ENCODE results near the gene PLCD4.

The PLCD4 gene

DNA sequence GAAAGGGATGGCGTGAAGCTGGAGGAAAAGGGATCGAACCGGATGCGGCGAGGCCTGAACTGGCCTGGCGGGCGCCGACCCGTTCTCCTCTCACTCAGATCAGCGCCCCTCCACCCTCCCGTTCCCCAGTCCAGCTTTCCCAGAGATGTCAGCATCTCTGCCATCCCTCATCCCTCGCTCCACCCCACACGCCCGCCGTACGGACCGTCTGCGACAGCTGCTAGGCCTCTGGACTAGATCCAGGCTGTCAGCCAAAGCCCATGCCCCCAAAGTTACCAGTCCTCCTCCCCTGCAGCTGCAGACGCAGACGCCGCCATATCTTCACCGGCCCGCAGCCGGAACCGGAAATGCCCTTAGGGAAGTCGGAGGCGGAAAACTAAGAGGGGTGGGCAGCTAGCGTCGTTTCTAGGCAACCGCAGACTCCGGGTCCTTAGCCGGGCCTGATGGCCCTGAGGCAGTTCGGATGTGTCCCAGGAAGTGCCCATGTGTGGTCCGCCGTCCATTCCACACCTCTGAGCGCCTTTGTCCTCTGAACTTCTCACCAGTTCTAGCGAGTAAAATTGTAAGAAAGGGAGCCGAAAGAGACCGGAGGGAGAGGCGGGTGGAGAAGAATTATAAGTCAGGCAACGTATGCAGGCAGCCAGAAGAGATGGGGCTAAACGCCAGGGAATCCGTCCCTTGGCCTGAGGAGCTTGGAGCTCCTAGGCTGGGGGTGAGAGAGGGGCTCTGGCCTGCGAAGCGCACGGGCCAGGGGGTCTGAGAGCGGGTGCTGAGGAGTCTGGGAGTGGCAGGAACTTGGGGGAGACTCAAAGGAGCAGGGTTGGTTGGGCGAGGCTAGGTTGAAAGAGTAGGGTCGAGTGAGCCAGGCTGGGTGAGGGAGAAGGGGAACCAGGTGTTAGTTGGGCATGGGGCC, 64.2 kb downstream of the PLCD4 start, which contains the start of the genes RNF25 and STK36:
Gene RNF25, minus strand, starts transcription at position 349 of the 913 bp plus-strand sequence. Its CDS starts 32 bp downstream, at position 317.
Gene STK36, plus strand, starts transcription at position 433 of the 913 bp plus-strand sequence. CDS start 744 bp downstream, outside the sequence.
- peak; percentile 86 for DNase-seq

DNA sequence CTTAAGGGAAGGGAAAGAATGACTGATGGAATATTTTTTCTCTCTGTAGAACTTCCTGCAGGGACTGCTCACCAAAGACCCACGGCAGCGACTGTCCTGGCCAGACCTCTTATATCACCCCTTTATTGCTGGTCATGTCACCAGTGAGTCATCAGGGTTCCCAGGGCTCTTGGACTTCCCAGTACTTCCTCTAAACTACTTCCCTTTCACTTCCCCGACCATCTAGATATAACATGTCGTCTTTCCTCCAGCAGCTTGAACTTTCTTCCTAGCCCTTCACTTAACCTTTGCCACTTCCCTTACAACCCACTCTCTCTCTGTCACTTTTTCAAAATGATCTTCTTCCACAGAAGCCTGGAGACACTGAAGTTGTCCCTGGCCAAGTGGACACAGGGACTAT, 71.4 kb downstream of the PLCD4 start:
- DNase-seq = no peak

DNA sequence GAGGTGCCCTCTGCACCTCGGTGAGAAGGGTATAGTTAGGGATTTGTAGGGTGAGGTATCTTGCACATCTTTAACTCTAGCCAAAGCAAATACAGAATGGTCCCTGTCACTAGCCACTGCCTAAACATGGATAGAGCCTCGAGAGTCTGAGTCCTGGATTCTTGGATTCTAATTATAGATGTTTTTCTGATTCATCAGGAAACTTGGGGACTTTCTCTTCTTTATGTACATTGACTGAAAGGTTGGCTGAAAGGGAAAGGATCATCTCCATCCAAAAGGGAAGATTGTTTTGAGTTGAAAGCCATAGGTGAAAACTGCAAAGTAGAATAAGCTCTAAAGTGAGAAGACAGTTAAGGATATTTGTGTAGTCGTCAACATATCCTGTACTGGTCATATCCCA, 72.4 kb downstream of the PLCD4 start:
- DNase-seq = no peak
